ENCODE measurements around the gene LRRN2. TPM values are rescaled to one million over a fixed set of nuclear protein-coding genes. Genes with fewer than 3 reads are reported as not detected.

Gene LRRN2
- total and polyA plus RNA-seq, 9 of the 15 experiments (the other 6 are each of a cell fraction or from before 2014, with no cell fraction given): 0.05 TPM; not detected in 8

- no peak for TF ChIP-seq E2F6 (IDR thresholded peaks at IDR 0.05; ENCODE audit: borderline replicate concordance in 1 of 2, extremely low read depth in 1 of 2, insufficient read depth in 1 of 2, insufficient read length in 1 of 2, low read depth in 1 of 2, low read length in 1 of 2, poor library complexity in 1 of 2, severe bottlenecking in 1 of 2)
- TF ChIP-seq ZNF655 (CRISPR knock-in tag; IDR thresholded peaks at IDR 0.05): no peak
- no peak for TF ChIP-seq CREB1 (IDR thresholded peaks at IDR 0.05)
- no peak for TF ChIP-seq CREB1 (CRISPR knock-in tag; IDR thresholded peaks at IDR 0.05)
- TF ChIP-seq MECOM (CRISPR knock-in tag; IDR thresholded peaks at IDR 0.05): peak; percentile 37; the same call in 1 of the 2 replicates
- no peak for TF ChIP-seq ZNF282 (CRISPR knock-in tag; IDR thresholded peaks at IDR 0.05)
- TF ChIP-seq FUS (optimal IDR thresholded peaks at IDR 0.05; ENCODE audit: low read depth, low read length): no peak
- no peak for TF ChIP-seq SFPQ (IDR thresholded peaks at IDR 0.05; ENCODE audit: low read depth, low read length)
- no peak for TF ChIP-seq ZNF589 (CRISPR knock-in tag; IDR thresholded peaks at IDR 0.05; ENCODE audit: low read depth)
- TF ChIP-seq NR1H2 (CRISPR knock-in tag; IDR thresholded peaks at IDR 0.05): no peak
- TF ChIP-seq HDGF (IDR thresholded peaks at IDR 0.05): 0 out of 2 replicates have a peak, but pooled peaks have one; percentile 42
- no peak for TF ChIP-seq ZNF232 (CRISPR knock-in tag; IDR thresholded peaks at IDR 0.05)
- no peak for TF ChIP-seq NCOA2 (IDR thresholded peaks at IDR 0.05; ENCODE audit: partially characterized antibody in 2 of 2)
- no peak for TF ChIP-seq E2F4 (CRISPR knock-in tag; IDR thresholded peaks at IDR 0.05; ENCODE audit: low read depth)
- TF ChIP-seq CBX1 (IDR thresholded peaks at IDR 0.05; ENCODE audit: low read depth): no peak
- TF ChIP-seq ZNF639 (CRISPR knock-in tag; conservative IDR thresholded peaks at IDR 0.05 in 1 of 2, IDR thresholded peaks at IDR 0.05 in 1 of 2): no peak
- no peak for TF ChIP-seq ELK3 (CRISPR knock-in tag; IDR thresholded peaks at IDR 0.05)
- TF ChIP-seq PHB (CRISPR knock-in tag; IDR thresholded peaks at IDR 0.05): no peak
- TF ChIP-seq GATAD2A (IDR thresholded peaks at IDR 0.05): no peak
Observed at GRCh38 chr1:204630132-204630905, 55.2 kb downstream of the LRRN2 start (continued).

All from K562 (cell line).